Embryonic facial prominence (tissue), 1 donor: ENCODE results near the gene COL21A1.
A peak's percentile ranks its signal among the peaks of the same experiment; 100 is the strongest.

ENCODE experiments used
- DNase-seq: peaks from one replicate; pipeline ENCODE4 v3.0.0-alpha.2; 2016; ENCODE audit errors: extremely low spot score

The COL21A1 gene

DNA sequence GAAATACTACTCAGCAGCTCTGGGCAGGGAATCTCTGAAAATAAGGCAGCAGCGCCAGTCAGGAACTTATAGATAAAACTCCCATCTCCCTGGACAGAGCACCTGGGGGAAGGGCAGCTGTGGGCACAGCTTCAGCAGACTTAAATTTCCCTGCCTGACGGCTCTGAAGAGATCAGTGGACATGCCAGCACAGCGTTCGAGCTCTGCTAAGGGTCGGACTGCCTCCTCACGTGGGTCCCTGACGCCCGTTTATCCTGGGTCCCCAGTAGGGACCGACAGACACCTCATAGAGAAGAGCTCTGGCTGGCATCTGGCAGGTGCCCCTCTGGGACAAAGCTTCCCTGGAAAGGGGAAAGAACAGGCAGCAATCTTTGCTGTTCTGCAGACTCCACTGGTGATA lies 59.0 kb downstream of the COL21A1 start:
- DNase-seq: no peak

- DNase-seq: no peak
These were observed 59.7 kb downstream of the COL21A1 start for GRCh38 chr6:56187686-56188085.

DNA sequence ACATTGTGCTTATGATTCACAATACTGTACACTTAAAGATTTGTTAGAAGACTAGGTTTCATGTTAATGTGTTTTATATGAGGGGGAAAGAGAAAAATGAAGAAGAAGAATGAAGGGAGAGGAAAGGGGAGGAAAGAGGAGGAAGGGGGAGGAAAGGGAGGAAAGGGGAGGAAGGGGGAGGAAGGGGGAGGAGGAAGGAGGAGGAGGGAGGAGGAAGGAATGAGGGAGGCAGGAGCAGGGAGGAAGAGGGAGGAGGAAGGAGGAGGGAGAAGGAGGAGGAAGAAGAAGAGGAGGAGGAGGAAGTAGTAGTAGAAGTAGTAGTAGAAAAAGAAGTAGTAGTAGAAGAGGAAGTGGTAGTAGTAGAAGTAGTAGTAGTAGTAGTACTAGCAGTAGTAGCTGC lies 70.6 kb downstream of the COL21A1 start:
- DNase-seq: no peak

DNA sequence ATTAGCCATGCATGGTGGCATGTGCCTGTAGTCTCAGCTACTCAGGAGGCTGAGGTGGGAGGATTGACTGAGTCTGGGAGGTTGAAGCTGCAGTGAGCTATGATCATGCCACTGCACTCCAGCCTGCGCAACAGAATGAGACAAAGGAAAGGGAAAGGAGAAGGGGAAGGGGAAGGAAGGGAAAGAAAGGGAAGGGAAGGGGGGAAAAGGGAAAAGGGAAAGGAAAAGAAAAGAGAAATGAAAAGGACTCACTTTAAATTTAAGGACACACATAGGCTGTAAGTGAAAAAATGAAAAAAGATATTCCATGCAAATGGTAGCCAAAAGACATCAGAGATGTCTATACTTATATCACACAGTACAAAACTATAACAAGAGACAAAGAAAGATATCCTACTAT lies 74.2 kb downstream of the COL21A1 start:
- DNase-seq: no peak

GRCh38 chr6:56172144-56172543 lies 75.2 kb downstream of the COL21A1 start:
- DNase-seq: no peak

DNA sequence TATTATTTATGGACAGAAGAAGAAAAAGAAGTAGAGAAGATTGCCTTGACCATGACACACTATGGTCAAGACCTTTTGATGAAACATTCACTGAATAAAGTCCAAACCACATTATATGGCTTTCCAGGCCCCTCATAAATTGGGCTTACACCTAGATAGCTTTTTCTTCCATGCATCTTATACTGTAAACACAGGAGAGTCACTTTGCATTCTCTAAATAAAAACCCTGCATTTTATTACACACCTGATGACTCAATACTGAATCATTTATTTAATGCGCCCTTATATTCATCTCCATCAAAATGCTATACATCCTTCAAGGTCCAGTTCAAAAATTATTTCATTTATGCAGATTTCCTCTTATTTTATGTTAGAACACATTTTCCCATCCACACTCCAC lies 78.0 kb downstream of the COL21A1 start:
- DNase-seq: no peak

- no peak for DNase-seq
These were observed 78.8 kb downstream of the COL21A1 start for GRCh38 chr6:56168596-56168995.

DNA sequence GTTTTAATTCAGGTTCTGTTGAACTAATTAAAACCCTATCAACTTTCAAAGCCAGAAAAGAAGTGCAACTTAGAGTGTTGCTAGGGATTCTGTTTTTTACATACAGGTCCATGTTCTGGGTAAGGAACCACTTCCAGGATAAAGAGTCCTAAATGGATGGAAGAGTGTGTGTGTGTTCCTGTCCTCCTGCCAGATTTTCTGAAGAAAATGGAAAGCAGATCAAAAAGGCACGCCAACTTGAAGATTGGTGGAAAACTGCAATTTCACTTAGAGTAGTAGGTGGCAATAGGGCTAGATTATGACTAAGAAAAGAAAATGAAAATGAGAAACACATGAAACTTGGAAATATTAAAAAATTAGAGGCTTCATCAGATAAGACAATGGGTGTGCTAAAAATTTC lies 85.3 kb downstream of the COL21A1 start:
- DNase-seq: no peak

DNA sequence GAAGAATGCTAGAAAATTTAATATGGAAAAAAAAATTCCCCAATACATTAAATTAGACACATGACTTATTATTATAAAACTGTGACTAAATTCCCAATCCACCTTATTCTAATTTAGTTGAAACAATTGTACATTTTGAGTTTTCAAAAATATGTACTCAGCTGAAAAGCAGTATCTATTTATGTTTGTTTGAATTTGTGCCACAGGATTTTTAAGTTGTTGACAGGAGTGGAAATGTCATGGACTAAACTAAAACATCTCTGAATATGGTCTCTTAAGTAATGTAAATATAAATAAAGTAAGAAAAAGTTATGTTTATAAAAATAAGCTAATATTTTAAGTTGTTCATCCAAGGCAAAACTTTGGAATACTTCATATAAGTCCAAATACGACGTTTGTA lies 86.9 kb downstream of the COL21A1 start:
- DNase-seq: no peak

DNA sequence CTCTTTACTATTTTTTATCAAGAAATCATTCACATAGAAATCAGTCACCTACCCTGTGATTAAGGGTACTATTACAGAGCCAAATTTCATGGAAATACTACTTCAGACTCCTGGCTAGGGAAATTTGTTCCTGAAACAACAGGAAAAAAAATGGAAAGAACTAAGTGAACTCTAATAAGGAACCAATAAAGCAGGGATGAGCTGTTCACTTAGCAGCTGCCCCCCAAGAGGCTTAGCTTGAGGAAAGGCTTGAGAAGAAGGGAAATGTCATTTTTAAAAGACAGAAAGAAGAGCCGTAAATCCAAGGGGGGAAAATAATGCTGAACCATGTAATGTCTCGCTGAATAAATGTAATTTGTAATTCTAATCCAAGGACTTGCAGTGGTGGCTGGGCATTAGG lies 88.8 kb downstream of the COL21A1 start:
- DNase-seq: no peak

GRCh38 chr6:56156643-56157042 lies 90.7 kb downstream of the COL21A1 start:
- DNase-seq: no peak

GRCh38 chr6:56155634-56156141 lies 91.7 kb downstream of the COL21A1 start:
- DNase-seq: no peak

DNA sequence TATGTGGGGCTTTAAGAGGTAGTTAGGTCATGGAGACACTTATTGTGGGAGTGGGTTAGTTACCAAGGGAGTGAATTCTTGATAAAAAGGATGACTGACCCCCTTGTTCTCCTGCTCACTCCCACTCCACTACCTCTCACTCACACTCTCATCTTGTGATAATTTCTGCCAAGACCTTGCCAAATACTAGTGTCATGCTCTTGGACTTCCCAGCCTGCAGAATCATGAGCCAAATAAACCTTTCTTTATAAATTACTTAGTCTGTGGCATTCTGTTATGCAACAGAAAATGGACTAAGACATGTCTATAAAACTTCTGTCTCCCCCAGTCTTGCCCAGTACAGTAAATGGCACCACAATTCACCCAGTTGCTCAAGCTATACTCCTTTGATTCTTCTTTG lies 93.3 kb downstream of the COL21A1 start:
- no peak for DNase-seq

GRCh38 chr6:56152611-56153010 lies 94.8 kb downstream of the COL21A1 start:
- no peak for DNase-seq

DNA sequence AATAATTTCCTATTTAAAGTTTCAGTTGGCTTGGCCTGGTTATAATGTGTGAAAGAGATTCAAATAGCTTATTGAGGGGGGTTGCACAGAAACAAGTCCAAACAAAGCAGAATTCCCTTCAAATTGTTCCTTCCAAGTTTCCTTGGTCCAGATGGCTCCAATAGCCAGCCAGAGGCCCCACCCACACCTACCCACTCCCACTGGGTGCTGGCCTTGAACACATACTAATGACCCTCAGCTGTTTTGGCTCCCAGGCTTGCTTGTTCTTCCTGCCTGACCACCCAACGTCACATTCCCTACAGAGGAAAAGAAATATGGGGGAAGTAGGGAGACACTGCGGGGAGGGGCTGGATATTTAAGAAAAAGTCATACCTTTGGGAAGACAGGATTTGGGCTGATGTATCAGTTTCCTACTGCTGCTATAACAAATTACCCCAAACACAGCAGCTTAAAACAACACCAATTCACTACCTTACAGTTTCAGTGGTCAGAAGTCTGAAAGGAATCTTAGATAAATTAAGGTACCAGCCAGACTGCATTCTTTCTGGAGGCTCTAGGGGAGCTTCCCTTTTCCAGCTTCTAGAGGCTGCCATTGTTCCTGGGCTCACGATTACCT lies 95.7 kb downstream of the COL21A1 start:
- DNase-seq: no peak

DNA sequence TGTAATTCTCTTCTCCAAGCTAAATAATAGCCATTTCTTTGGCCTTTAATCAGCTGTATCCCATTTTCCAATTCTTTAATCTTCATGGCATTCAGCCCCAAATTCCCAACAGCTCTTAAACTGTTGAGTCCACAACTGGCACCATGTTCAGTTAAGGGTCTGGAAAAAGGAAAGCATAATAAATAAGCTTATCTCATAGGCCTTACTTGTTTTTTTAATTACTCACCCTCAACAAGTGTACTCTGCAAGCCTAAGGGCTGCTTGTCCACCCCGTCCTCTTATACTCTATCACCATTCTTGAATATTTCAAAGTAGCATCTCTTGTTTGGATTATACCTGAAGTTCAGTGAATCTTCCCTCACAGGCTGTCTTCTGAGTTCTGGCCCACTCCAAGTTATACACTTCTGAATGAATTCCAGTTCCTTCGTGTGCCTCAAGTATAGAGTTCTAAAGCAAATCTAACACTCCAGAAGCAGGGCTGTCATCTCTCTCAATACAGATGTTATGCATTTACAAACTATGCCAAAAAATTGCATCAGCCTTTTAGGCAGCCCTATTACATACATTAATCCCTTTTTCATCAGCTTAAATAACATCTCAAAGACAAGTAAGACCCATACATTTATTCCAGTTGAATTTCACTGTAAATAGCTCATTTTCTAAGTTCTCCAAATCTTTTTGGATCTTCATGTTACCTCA lies 98.7 kb downstream of the COL21A1 start:
- DNase-seq: peak; percentile 82

GRCh38 chr6:56147766-56148165 lies 99.6 kb downstream of the COL21A1 start:
- no peak for DNase-seq

DNA sequence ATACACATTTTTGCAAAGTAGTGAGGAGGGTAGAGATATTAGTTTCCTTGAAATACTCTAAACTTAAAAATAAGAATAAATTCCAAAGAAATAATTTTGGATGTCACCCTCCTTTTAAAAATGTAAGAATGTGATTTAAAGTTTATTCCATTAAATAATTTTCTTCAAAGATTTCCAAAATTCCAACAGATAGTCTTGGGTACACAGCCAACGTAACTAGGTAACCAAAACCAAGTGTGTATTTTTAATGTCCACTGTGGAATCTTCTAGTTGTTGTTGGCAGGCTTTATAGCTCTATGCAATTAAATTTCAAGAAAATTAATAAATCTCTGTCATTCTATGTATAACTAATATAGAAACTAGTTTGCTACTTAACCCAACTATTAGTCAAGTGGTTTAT lies 101.3 kb downstream of the COL21A1 start:
- DNase-seq: no peak

GRCh38 chr6:56145616-56146015 lies 101.8 kb downstream of the COL21A1 start:
- DNase-seq: no peak

GRCh38 chr6:56144538-56145324 lies 102.6 kb downstream of the COL21A1 start:
- no peak for DNase-seq

DNA sequence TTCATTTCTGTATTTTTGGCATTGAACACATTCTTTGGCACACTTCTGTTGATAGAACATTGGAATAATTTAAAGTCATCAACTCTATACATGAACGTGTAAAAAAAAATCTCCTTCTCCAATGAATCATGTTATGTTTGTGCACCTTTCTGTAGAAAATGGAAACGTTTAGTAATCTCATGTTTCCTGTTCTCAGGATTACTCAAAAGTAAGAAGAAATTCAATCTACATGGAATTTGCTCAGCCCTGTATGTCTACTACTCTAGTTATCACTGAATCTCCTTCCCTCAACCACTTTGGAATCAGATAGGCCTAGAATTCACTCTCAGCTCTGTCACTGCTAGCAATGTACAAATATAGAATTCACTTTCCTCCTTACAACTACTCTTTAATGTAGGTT lies 103.6 kb downstream of the COL21A1 start:
- DNase-seq: no peak

DNA sequence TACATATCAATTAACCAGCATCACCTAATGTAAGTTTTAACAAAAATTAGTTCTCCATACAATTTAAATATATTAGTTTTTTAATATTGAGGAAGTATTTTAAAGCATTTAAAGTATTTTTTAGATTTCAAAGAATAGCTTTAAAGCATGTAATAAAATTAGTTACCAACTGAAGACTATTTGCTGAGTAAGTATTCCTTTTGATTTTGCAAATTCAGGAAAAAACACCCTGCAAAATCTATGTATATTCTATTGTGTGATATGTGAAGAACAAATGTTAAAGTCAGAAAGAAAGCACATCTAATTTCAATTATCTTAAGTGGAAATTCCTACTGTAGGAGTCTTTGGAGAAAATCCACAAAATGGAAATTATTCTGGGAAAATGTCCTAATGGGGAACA lies 107.3 kb downstream of the COL21A1 start:
- DNase-seq: no peak

DNA sequence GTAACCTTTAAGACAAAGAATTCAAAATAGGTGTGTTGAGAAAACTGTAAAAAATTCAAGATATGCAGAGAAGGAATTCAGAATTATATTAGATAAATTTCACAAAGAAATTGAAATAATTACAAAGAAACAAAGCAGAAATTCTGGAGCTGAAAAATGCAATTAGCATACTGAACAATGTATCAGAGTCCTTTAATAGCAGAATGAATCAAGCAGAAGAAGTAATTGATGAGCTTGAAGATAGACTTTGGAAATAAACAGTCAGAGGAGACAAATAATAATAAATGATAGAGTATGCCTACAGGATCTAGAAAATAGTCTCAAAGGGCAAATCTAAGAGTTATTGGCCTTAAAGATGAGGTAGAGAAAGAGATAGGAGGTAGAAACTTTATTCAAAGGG lies 131.7 kb downstream of the COL21A1 start:
- DNase-seq: no peak
